HCT116 (cell line): ENCODE measurements around the gene OPRD1. TPM values are rescaled to one million over a fixed set of nuclear protein-coding genes. Genes with fewer than 3 reads are reported as not detected.

Experiments used
- ATAC-seq: fragments of 200-7000 bp; cut with Tn5 transposase; 2 replicates; pipeline ENCODE4 v1.9.1; 2020; ENCODE audit warnings: mild to moderate bottlenecking, moderate library complexity
- BruUV-seq: library from RNA; stranded (reverse); fragments of 400-500 nt; replicated peaks from 2 replicates; lab custom pipeline; 2021; lab: Mats Ljungman, UMichigan
- CTCF ChIA-PET: fragments of 300-600 bp; sonication (Branson Sonifier 250); formaldehyde crosslinking; loops from one replicate; lab custom pipeline; 2021; ENCODE audit warnings: antibody characterized with exemption; lab: Charles Lee
- POLR2A ChIA-PET: fragments of 300-600, 350-600 bp; sonication (Branson Sonifier 250); formaldehyde crosslinking; loops from one replicate; lab custom pipeline; 2021; ENCODE audit warnings: antibody characterized with exemption; lab: Charles Lee
- RAD21 ChIA-PET, 2 experiments: fragments of 300-600 bp; sonication (Branson Sonifier 250); formaldehyde crosslinking; loops; one replicate each; lab custom pipeline; 2023; ENCODE audit warnings: low total read pairs in 2 of 2; ENCODE audit not compliant: uncharacterized antibody in 2 of 2, unreplicated experiment in 2 of 2, low non-redundant PET in 1 of 2; lab: Charles Lee
- DNase-seq: peaks from one replicate; pipeline ENCODE4 v3.0.0-alpha.2; 2010; ENCODE audit warnings: low read depth, low spot score
- H2AFZ ChIP-seq: fragments of 200-600 bp; shearing (Covaris generic), sonication (generic); 2 replicates; pipeline ENCODE4 v1.6.1; 2017; ENCODE audit warnings: low read depth, mixed run types, mixed read lengths, antibody characterized with exemption, low read length; ENCODE audit not compliant: poor library complexity, severe bottlenecking
- H3K27ac ChIP-seq: 2 replicates; pipeline ENCODE4 v1.5.1; 2012; ENCODE audit warnings: low read depth, low read length
- H3K27me3 ChIP-seq: fragments of 200-600 bp; sonication (generic); 2 replicates; pipeline ENCODE4 v1.6.1; 2016; ENCODE audit warnings: mixed run types, low read length, mixed read lengths; ENCODE audit not compliant: insufficient read depth
- H3K36me3 ChIP-seq, 2 experiments: fragments of 200-500 bp in 1 of 2; fragments of 200-600 bp in 1 of 2; sonication (Bioruptor generic) in 1 of 2; sonication (generic) in 1 of 2; 2 replicates each; pipeline versions ENCODE4 v1.5.1 to v1.6.1; 2014 to 2016; ENCODE audit warnings: low read length in 2 of 2, inconsistent platforms in 1 of 2, mixed read lengths in 1 of 2, mixed run types in 1 of 2; ENCODE audit not compliant: insufficient read depth in 2 of 2, control insufficient read depth in 1 of 2
- H3K4me1 ChIP-seq, 2 experiments: fragments of 200-600 bp in 1 of 2; sonication (generic) in 1 of 2; 2 replicates each; pipeline versions ENCODE4 v1.5.1 to v1.6.1; 2012 to 2017; ENCODE audit warnings: low read length in 2 of 2, inconsistent platforms in 1 of 2, mild to moderate bottlenecking in 1 of 2, mixed read lengths in 1 of 2, mixed run types in 1 of 2, moderate library complexity in 1 of 2; ENCODE audit not compliant: insufficient read depth in 2 of 2, control insufficient read depth in 1 of 2
- H3K4me2 ChIP-seq: fragments of 200-600 bp; sonication (generic); 2 replicates; pipeline ENCODE4 v1.6.1; 2017; ENCODE audit warnings: mixed run types, low read length, mixed read lengths
- H3K4me3 ChIP-seq, 2 experiments: fragments of 200-600 bp in 1 of 2; sonication (generic) in 1 of 2; replicated peaks in 1 of 2; 2 replicates each; pipeline ENCODE4 v1.5.1; 2011 to 2016; ENCODE audit warnings: low read length in 2 of 2, control low read depth in 1 of 2, low read depth in 1 of 2, mild to moderate bottlenecking in 1 of 2, mixed read lengths in 1 of 2, mixed run types in 1 of 2
- H3K79me2 ChIP-seq: fragments of 200-600 bp; sonication (generic); 2 replicates; pipeline ENCODE4 v1.6.1; 2017; ENCODE audit warnings: mild to moderate bottlenecking, mixed run types, low read length, moderate library complexity, mixed read lengths; ENCODE audit not compliant: insufficient read depth
- H3K9ac ChIP-seq: fragments of 200-600 bp; sonication (generic); 2 replicates; pipeline ENCODE4 v1.6.1; 2016; ENCODE audit warnings: low read length, mixed read lengths
- H3K9me2 ChIP-seq: fragments of 200-600 bp; sonication (generic), shearing (Covaris generic); 2 replicates; pipeline ENCODE4 v1.6.1; 2017; ENCODE audit warnings: mixed run types, mild to moderate bottlenecking, moderate library complexity; ENCODE audit not compliant: insufficient read depth
- H3K9me3 ChIP-seq, 2 experiments: fragments of 200-500 bp in 1 of 2; fragments of 200-600 bp in 1 of 2; sonication (Bioruptor generic) in 1 of 2; sonication (generic) in 1 of 2; 2 replicates each; pipeline ENCODE4 v1.6.1; 2014 to 2017; ENCODE audit warnings: low read length in 2 of 2, mixed read lengths in 2 of 2, inconsistent platforms in 1 of 2, low read depth in 1 of 2, mild to moderate bottlenecking in 1 of 2, mixed run types in 1 of 2, moderate library complexity in 1 of 2; ENCODE audit not compliant: control insufficient read depth in 1 of 2, insufficient read depth in 1 of 2
- H4K20me1 ChIP-seq: fragments of 200-600 bp; sonication (generic), shearing (Covaris generic); 2 replicates; pipeline ENCODE4 v1.6.1; 2017; ENCODE audit warnings: mixed run types, mild to moderate bottlenecking, moderate library complexity; ENCODE audit not compliant: insufficient read depth
- ATF3 ChIP-seq: IDR thresholded peaks from 2 replicates; pipeline ENCODE4 v1.6.1; 2012
- CTCF ChIP-seq, 3 experiments: fragments of 200-600 bp in 1 of 3; sonication (generic) in 1 of 3; IDR thresholded peaks in 2 of 3; conservative IDR thresholded peaks in 1 of 3; 2 replicates each; pipeline ENCODE4 v1.5.1; 2012 to 2017; ENCODE audit warnings: low read depth in 2 of 3, low read length in 2 of 3, antibody characterized with exemption in 1 of 3, borderline replicate concordance in 1 of 3, control low read depth in 1 of 3, mild to moderate bottlenecking in 1 of 3, mixed read lengths in 1 of 3, mixed run types in 1 of 3, moderate library complexity in 1 of 3; ENCODE audit not compliant: insufficient read depth in 1 of 3
- EZH2phosphoT487 ChIP-seq: fragments of 200-600 bp; IDR thresholded peaks from 2 replicates; pipeline ENCODE4 v1.6.1; 2018; ENCODE audit warnings: antibody characterized with exemption, borderline replicate concordance
- MAX ChIP-seq: IDR thresholded peaks from 2 replicates; pipeline ENCODE4 v1.6.1; 2012
- SRF ChIP-seq: IDR thresholded peaks from 2 replicates; pipeline ENCODE4 v1.6.1; 2012; ENCODE audit warnings: low read depth
- intact Hi-C: fragments of 100-400 bp; cut with micrococcal nuclease; formaldehyde crosslinking; loops from 2 replicates; pipeline ENCODE4 v1.10.0; 2022
- total RNA-seq: library from RNA; stranded (reverse); gene quantifications from one replicate; pipeline ENCODE4 v1.2.1, GENCODE V29; 2021; ENCODE audit not compliant: unreplicated experiment

The OPRD1 gene
- total RNA-seq, 1 experiment from 2014 or later = not detected

- TF ChIP-seq EZH2phosphoT487 = no peak
- no peak for TF ChIP-seq ATF3
Observed at GRCh38 chr1:28833381-28833780, 21.4 kb downstream of the OPRD1 start (continued).

GRCh38 chr1:28835237-28835650 lies 23.3 kb downstream of the OPRD1 start:
- no TSS peak for BruUV-seq
- H3K9me2 ChIP-seq = no peaks in the 10 kb centered on the region
- H3K4me2 ChIP-seq = no peak overlapping the region
- H4K20me1 ChIP-seq = no peaks in the 10 kb centered on the region
- intact Hi-C loops = no loop called here
- no peaks in the 10 kb centered on the region for H3K9me3 ChIP-seq
- H3K4me3 ChIP-seq = no peak overlapping the region
- peaks cover 0 to 3% of the 10 kb centered on the region in 2 experiments; a peak in 2 of 4 replicates for H3K4me1 ChIP-seq
- H3K36me3 ChIP-seq = no peaks in the 10 kb centered on the region
- ChIA-PET RAD21 (no interaction called here), CTCF (no interaction called here), POLR2A (no interaction called here)
- no peak overlapping the region for H3K9ac ChIP-seq
- no peaks in the 10 kb centered on the region for H3K79me2 ChIP-seq
- H3K27me3 ChIP-seq = 0 out of 2 replicates have a peak, but pooled peaks cover 3% of the 10 kb centered on the region
- DNase-seq (no peak), ATAC-seq (no peak)
- no peak overlapping the region for H2AFZ ChIP-seq
- TF ChIP-seq CTCF (IDR thresholded peaks at IDR 0.05 in 2 of 3, conservative IDR thresholded peaks at IDR 0.05 in 1 of 3; ENCODE audit: borderline replicate concordance in 1 of 3, insufficient read depth in 1 of 3, low read depth in 2 of 3, low read length in 2 of 3) = no peak
- no peak for TF ChIP-seq SRF
- no peak for TF ChIP-seq MAX
- H3K27ac ChIP-seq = no peak overlapping the region
